HCT116 (cell line): ENCODE data around the gene IL31RA. TPM values are rescaled to one million over a fixed set of nuclear protein-coding genes. Genes with fewer than 3 reads are reported as not detected.

Experiments used
- ATAC-seq: fragments of 200-7000 bp; cut with Tn5 transposase; 2 replicates; pipeline ENCODE4 v1.9.1; 2020; ENCODE audit warnings: mild to moderate bottlenecking, moderate library complexity
- BruUV-seq: library from RNA; stranded (reverse); fragments of 400-500 nt; replicated peaks from 2 replicates; lab custom pipeline; 2021; lab: Mats Ljungman, UMichigan
- CTCF ChIA-PET: fragments of 300-600 bp; sonication (Branson Sonifier 250); formaldehyde crosslinking; loops from one replicate; lab custom pipeline; 2021; ENCODE audit warnings: antibody characterized with exemption; lab: Charles Lee
- POLR2A ChIA-PET: fragments of 300-600, 350-600 bp; sonication (Branson Sonifier 250); formaldehyde crosslinking; loops from one replicate; lab custom pipeline; 2021; ENCODE audit warnings: antibody characterized with exemption; lab: Charles Lee
- RAD21 ChIA-PET, 2 experiments: fragments of 300-600 bp; sonication (Branson Sonifier 250); formaldehyde crosslinking; loops; one replicate each; lab custom pipeline; 2023; ENCODE audit warnings: low total read pairs in 2 of 2; ENCODE audit not compliant: uncharacterized antibody in 2 of 2, unreplicated experiment in 2 of 2, low non-redundant PET in 1 of 2; lab: Charles Lee
- DNase-seq: peaks from one replicate; pipeline ENCODE4 v3.0.0-alpha.2; 2010; ENCODE audit warnings: low read depth, low spot score
- H2AFZ ChIP-seq: fragments of 200-600 bp; shearing (Covaris generic), sonication (generic); 2 replicates; pipeline ENCODE4 v1.6.1; 2017; ENCODE audit warnings: low read depth, mixed run types, mixed read lengths, antibody characterized with exemption, low read length; ENCODE audit not compliant: poor library complexity, severe bottlenecking
- H3K27ac ChIP-seq: 2 replicates; pipeline ENCODE4 v1.5.1; 2012; ENCODE audit warnings: low read depth, low read length
- H3K27me3 ChIP-seq: fragments of 200-600 bp; sonication (generic); 2 replicates; pipeline ENCODE4 v1.6.1; 2016; ENCODE audit warnings: mixed run types, low read length, mixed read lengths; ENCODE audit not compliant: insufficient read depth
- H3K36me3 ChIP-seq, 2 experiments: fragments of 200-500 bp in 1 of 2; fragments of 200-600 bp in 1 of 2; sonication (Bioruptor generic) in 1 of 2; sonication (generic) in 1 of 2; 2 replicates each; pipeline versions ENCODE4 v1.5.1 to v1.6.1; 2014 to 2016; ENCODE audit warnings: low read length in 2 of 2, inconsistent platforms in 1 of 2, mixed read lengths in 1 of 2, mixed run types in 1 of 2; ENCODE audit not compliant: insufficient read depth in 2 of 2, control insufficient read depth in 1 of 2
- H3K4me1 ChIP-seq, 2 experiments: fragments of 200-600 bp in 1 of 2; sonication (generic) in 1 of 2; 2 replicates each; pipeline versions ENCODE4 v1.5.1 to v1.6.1; 2012 to 2017; ENCODE audit warnings: low read length in 2 of 2, inconsistent platforms in 1 of 2, mild to moderate bottlenecking in 1 of 2, mixed read lengths in 1 of 2, mixed run types in 1 of 2, moderate library complexity in 1 of 2; ENCODE audit not compliant: insufficient read depth in 2 of 2, control insufficient read depth in 1 of 2
- H3K4me2 ChIP-seq: fragments of 200-600 bp; sonication (generic); 2 replicates; pipeline ENCODE4 v1.6.1; 2017; ENCODE audit warnings: mixed run types, low read length, mixed read lengths
- H3K4me3 ChIP-seq, 2 experiments: fragments of 200-600 bp in 1 of 2; sonication (generic) in 1 of 2; replicated peaks in 1 of 2; 2 replicates each; pipeline ENCODE4 v1.5.1; 2011 to 2016; ENCODE audit warnings: low read length in 2 of 2, control low read depth in 1 of 2, low read depth in 1 of 2, mild to moderate bottlenecking in 1 of 2, mixed read lengths in 1 of 2, mixed run types in 1 of 2
- H3K79me2 ChIP-seq: fragments of 200-600 bp; sonication (generic); 2 replicates; pipeline ENCODE4 v1.6.1; 2017; ENCODE audit warnings: mild to moderate bottlenecking, mixed run types, low read length, moderate library complexity, mixed read lengths; ENCODE audit not compliant: insufficient read depth
- H3K9ac ChIP-seq: fragments of 200-600 bp; sonication (generic); 2 replicates; pipeline ENCODE4 v1.6.1; 2016; ENCODE audit warnings: low read length, mixed read lengths
- H3K9me2 ChIP-seq: fragments of 200-600 bp; sonication (generic), shearing (Covaris generic); 2 replicates; pipeline ENCODE4 v1.6.1; 2017; ENCODE audit warnings: mixed run types, mild to moderate bottlenecking, moderate library complexity; ENCODE audit not compliant: insufficient read depth
- H3K9me3 ChIP-seq, 2 experiments: fragments of 200-500 bp in 1 of 2; fragments of 200-600 bp in 1 of 2; sonication (Bioruptor generic) in 1 of 2; sonication (generic) in 1 of 2; 2 replicates each; pipeline ENCODE4 v1.6.1; 2014 to 2017; ENCODE audit warnings: low read length in 2 of 2, mixed read lengths in 2 of 2, inconsistent platforms in 1 of 2, low read depth in 1 of 2, mild to moderate bottlenecking in 1 of 2, mixed run types in 1 of 2, moderate library complexity in 1 of 2; ENCODE audit not compliant: control insufficient read depth in 1 of 2, insufficient read depth in 1 of 2
- H4K20me1 ChIP-seq: fragments of 200-600 bp; sonication (generic), shearing (Covaris generic); 2 replicates; pipeline ENCODE4 v1.6.1; 2017; ENCODE audit warnings: mixed run types, mild to moderate bottlenecking, moderate library complexity; ENCODE audit not compliant: insufficient read depth
- ATF3 ChIP-seq: IDR thresholded peaks from 2 replicates; pipeline ENCODE4 v1.6.1; 2012
- ELF1 ChIP-seq: IDR thresholded peaks from 2 replicates; pipeline ENCODE4 v1.6.1; 2012; ENCODE audit warnings: low read depth, borderline replicate concordance
- REST ChIP-seq: IDR thresholded peaks from 2 replicates; pipeline ENCODE4 v1.6.1; 2012; ENCODE audit warnings: low read depth
- SRF ChIP-seq: IDR thresholded peaks from 2 replicates; pipeline ENCODE4 v1.6.1; 2012; ENCODE audit warnings: low read depth
- TCF7L2 ChIP-seq: IDR thresholded peaks from 2 replicates; pipeline ENCODE4 v1.7.0; 2011; ENCODE audit warnings: borderline replicate concordance, inconsistent platforms; ENCODE audit not compliant: insufficient read depth, insufficient read length; ENCODE audit errors: extremely low read depth
- ZNF274 ChIP-seq: fragments of 200-500 bp; sonication (Bioruptor generic); IDR thresholded peaks from 2 replicates; pipeline ENCODE4 v1.6.1; 2014; ENCODE audit warnings: mild to moderate bottlenecking, low read depth, low read length, inconsistent platforms
- intact Hi-C: fragments of 100-400 bp; cut with micrococcal nuclease; formaldehyde crosslinking; loops from 2 replicates; pipeline ENCODE4 v1.10.0; 2022
- total RNA-seq: library from RNA; stranded (reverse); gene quantifications from one replicate; pipeline ENCODE4 v1.2.1, GENCODE V29; 2021; ENCODE audit not compliant: unreplicated experiment

The IL31RA gene
- total RNA-seq, 1 experiment from 2014 or later: 0.59 TPM

GRCh38 chr5:55925712-55926111 lies 74.6 kb downstream of the IL31RA start:
- DNase-seq (no peak), ATAC-seq (no peak)
- Histone ChIP-seq H4K20me1 (no peaks in the 10 kb centered on the region), H3K4me2 (no peak overlapping the region), H3K9ac (no peak overlapping the region), H3K4me3 (no peak overlapping the region), H3K36me3 (no peaks in the 10 kb centered on the region), H3K9me2 (no peaks in the 10 kb centered on the region), H2AFZ (no peak overlapping the region), H3K4me1 (no peaks in the 10 kb centered on the region), H3K27ac (no peak overlapping the region), H3K27me3 (no peaks in the 10 kb centered on the region), H3K9me3 (no peaks in the 10 kb centered on the region), H3K79me2 (no peaks in the 10 kb centered on the region)
- ChIA-PET RAD21 (no interaction called here), CTCF (no interaction called here), POLR2A (no interaction called here)
- BruUV-seq: no TSS peak
- TF ChIP-seq SRF (no peak), REST (no peak), TCF7L2 (no peak), ZNF274 (no peak), ATF3 (no peak), ELF1 (no peak)
- intact Hi-C loops: loop anchor here (10.0 kb wide), 1 partner anchor 601 kb away; no protein-coding TSS in a partner anchor
